ENCODE data around the gene LGR4.

GRCh38 chr11:27401833-27402316 is 70.7 kb downstream of the LGR4 start:
- TF ChIP-seq CTCF (IDR thresholded peaks at IDR 0.05), result peak in 1 of 6 experiments; percentile 29
- TF ChIP-seq POLR2A (IDR thresholded peaks at IDR 0.05), result peak in 1 of 2 donors; percentile 14

Data from Peyer's patch (tissue), 4 donors.